ENCODE measurements around the gene RFX5. TPM values are rescaled to one million over a fixed set of nuclear protein-coding genes. Genes with fewer than 3 reads are reported as not detected.

Gene RFX5
- total and polyA plus RNA-seq, 5 donors from 2014 or later: 28.8 to 105 (median 35.3) TPM

GRCh38 chr1:151325646-151326429 lies 21.2 kb downstream of the RFX5 start:
- Mint-ChIP-seq H3K4me1 (peaks cover 14 to 60% (median 45%) of the 10 kb centered on the region in 4 donors), H3K9me3 (no peaks in the 10 kb centered on the region), H3K27me3 (peaks cover 5% of the 10 kb centered on the region), H3K36me3 (peaks cover 32% of the 10 kb centered on the region), H3K27ac (peak overlapping the region; percentile 94 to 99 (median 96)), H3K4me3 (peak overlapping the region; percentile 86 to 97 (median 95))
- ATAC-seq (ENCODE audit: low read depth in 2 of 2) (no peak), DNase-seq (no peak)
- H3K4me1 ChIP-seq (ENCODE audit: control insufficient read depth, insufficient read depth, low read length, poor library complexity, severe bottlenecking): peaks cover 38% of the 10 kb centered on the region
- peaks cover 29% of the 10 kb centered on the region for H3K36me3 ChIP-seq (ENCODE audit: control insufficient read depth, insufficient read depth, low read length)
- H3K9me3 ChIP-seq (ENCODE audit: control insufficient read depth in 2 of 2, low read length in 2 of 2): no peaks in the 10 kb centered on the region
- peak overlapping the region; percentile 94 for H3K4me3 ChIP-seq (ENCODE audit: low read depth, low read length)
- peak overlapping the region; percentile 93 for H3K27ac ChIP-seq (ENCODE audit: insufficient read depth, low read length, poor library complexity, severe bottlenecking)
- no peaks in the 10 kb centered on the region for H3K27me3 ChIP-seq (ENCODE audit: control insufficient read depth, insufficient read depth, low read length)

- Mint-ChIP-seq H3K4me1 (peaks cover 14 to 66% (median 49%) of the 10 kb centered on the region in 4 donors), H3K36me3 (peaks cover 38% of the 10 kb centered on the region), H3K27me3 (peaks cover 5% of the 10 kb centered on the region), H3K27ac (peak overlapping the region in 1 of 3 donors; percentile 99), H3K9me3 (no peaks in the 10 kb centered on the region), H3K4me3 (peak overlapping the region; percentile 35 to 97 (median 91))
- peaks cover 38% of the 10 kb centered on the region for H3K4me1 ChIP-seq (ENCODE audit: control insufficient read depth, insufficient read depth, low read length, poor library complexity, severe bottlenecking)
- no peak for ATAC-seq (ENCODE audit: low read depth in 2 of 2)
- no peak for DNase-seq
- H3K27ac ChIP-seq (ENCODE audit: insufficient read depth, low read length, poor library complexity, severe bottlenecking): peak overlapping the region; percentile 3
- peaks cover 35% of the 10 kb centered on the region for H3K36me3 ChIP-seq (ENCODE audit: control insufficient read depth, insufficient read depth, low read length)
- no peaks in the 10 kb centered on the region for H3K27me3 ChIP-seq (ENCODE audit: control insufficient read depth, insufficient read depth, low read length)
- H3K4me3 ChIP-seq (ENCODE audit: low read depth, low read length): no peak overlapping the region
- no peaks in the 10 kb centered on the region for H3K9me3 ChIP-seq (ENCODE audit: control insufficient read depth in 2 of 2, low read length in 2 of 2)
These were observed 21.8 kb downstream of the RFX5 start for GRCh38 chr1:151325231-151325630.

GRCh38 chr1:151324390-151324930 lies 22.6 kb downstream of the RFX5 start:
- H3K27me3 Mint-ChIP-seq: peaks cover 5% of the 10 kb centered on the region
- peaks cover 14 to 71% (median 51%) of the 10 kb centered on the region in 4 donors for H3K4me1 Mint-ChIP-seq
- peaks cover 38% of the 10 kb centered on the region for H3K4me1 ChIP-seq (ENCODE audit: control insufficient read depth, insufficient read depth, low read length, poor library complexity, severe bottlenecking)
- H3K27ac Mint-ChIP-seq: peak overlapping the region in 2 of 3 donors; percentile 49 to 86
- DNase-seq: no peak
- no peaks in the 10 kb centered on the region for H3K9me3 Mint-ChIP-seq
- peaks cover 39% of the 10 kb centered on the region for H3K36me3 Mint-ChIP-seq
- H3K9me3 ChIP-seq (ENCODE audit: control insufficient read depth in 2 of 2, low read length in 2 of 2): no peaks in the 10 kb centered on the region
- H3K4me3 Mint-ChIP-seq: peak overlapping the region in 3 of 4 donors; percentile 31 to 83 (median 51)
- ATAC-seq (ENCODE audit: low read depth in 2 of 2): no peak
- no peak overlapping the region for H3K27ac ChIP-seq (ENCODE audit: insufficient read depth, low read length, poor library complexity, severe bottlenecking)
- no peak overlapping the region for H3K4me3 ChIP-seq (ENCODE audit: low read depth, low read length)
- H3K27me3 ChIP-seq (ENCODE audit: control insufficient read depth, insufficient read depth, low read length): no peaks in the 10 kb centered on the region
- H3K36me3 ChIP-seq (ENCODE audit: control insufficient read depth, insufficient read depth, low read length): peaks cover 36% of the 10 kb centered on the region

DNA sequence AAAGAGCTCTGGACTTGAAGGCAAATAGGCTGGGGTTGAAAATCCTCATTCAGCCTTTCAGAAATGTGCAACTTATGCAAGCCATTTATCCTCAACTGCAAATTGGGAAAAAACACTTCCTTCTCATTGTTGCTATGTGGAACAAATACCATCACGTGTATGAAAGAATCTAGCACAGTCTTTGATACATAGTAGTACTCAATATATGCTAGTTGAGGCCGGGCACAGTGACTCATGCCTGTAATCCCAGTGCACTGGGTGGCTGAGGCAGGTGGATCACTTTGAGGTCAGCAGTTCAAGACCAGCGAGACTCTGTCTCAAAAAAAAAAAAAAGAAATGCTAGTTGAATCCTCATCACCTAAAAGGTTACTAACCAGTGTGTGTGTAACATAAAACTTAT lies 28.1 kb downstream of the RFX5 start:
- Histone ChIP-seq H3K36me3 (ENCODE audit: control insufficient read depth, insufficient read depth, low read length) (peaks cover 61% of the 10 kb centered on the region), H3K4me1 (ENCODE audit: control insufficient read depth, insufficient read depth, low read length, poor library complexity, severe bottlenecking) (peaks cover 4% of the 10 kb centered on the region), H3K27me3 (ENCODE audit: control insufficient read depth, insufficient read depth, low read length) (no peaks in the 10 kb centered on the region), H3K27ac (ENCODE audit: insufficient read depth, low read length, poor library complexity, severe bottlenecking) (no peak overlapping the region), H3K4me3 (ENCODE audit: low read depth, low read length) (no peak overlapping the region), H3K9me3 (ENCODE audit: control insufficient read depth in 2 of 2, low read length in 2 of 2) (no peaks in the 10 kb centered on the region)
- Mint-ChIP-seq H3K4me1 (peaks cover 0 to 48% (median 36%) of the 10 kb centered on the region in 4 donors), H3K27me3 (no peaks in the 10 kb centered on the region), H3K4me3 (no peak overlapping the region), H3K9me3 (no peaks in the 10 kb centered on the region), H3K27ac (no peak overlapping the region), H3K36me3 (peaks cover 47% of the 10 kb centered on the region)
- DNase-seq: no peak
- no peak for ATAC-seq (ENCODE audit: low read depth in 2 of 2)

DNA sequence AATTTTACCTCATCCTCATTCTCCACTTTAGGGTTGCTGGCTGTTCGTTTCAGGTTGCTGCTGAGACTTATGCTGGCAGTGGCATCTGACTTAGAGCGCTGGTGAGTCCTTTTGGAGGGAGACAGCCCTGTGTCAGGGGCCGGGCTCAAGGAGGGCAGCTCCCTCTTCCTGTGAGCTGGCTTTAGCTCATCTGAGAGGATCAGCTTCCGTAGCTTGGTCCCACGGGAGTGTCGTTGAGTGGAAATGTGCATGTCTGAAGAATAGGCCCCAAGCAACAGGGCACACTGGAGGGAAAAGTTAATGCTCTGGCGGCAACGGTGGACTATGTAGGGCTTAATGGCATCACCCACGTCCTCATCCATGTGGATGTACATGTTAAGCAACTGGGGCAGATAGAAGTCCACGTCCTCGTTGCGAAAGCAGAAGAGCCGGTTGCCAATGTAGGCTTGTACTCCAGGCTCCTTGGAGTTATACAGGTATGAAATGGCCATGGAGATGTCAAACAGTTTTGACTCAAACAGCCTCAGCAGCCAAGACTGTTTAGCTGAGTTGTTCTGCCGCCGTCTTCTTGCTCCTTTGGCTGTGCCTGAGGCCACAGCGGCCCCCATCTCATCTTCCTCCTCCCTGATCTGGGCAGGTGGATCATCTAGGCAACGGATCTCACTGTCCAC lies 31.4 kb downstream of the RFX5 start:
- H3K9me3 ChIP-seq (ENCODE audit: control insufficient read depth in 2 of 2, low read length in 2 of 2): no peaks in the 10 kb centered on the region
- no peaks in the 10 kb centered on the region for H3K27me3 ChIP-seq (ENCODE audit: control insufficient read depth, insufficient read depth, low read length)
- peaks cover 17% of the 10 kb centered on the region for H3K4me1 ChIP-seq (ENCODE audit: control insufficient read depth, insufficient read depth, low read length, poor library complexity, severe bottlenecking)
- H3K27ac ChIP-seq (ENCODE audit: insufficient read depth, low read length, poor library complexity, severe bottlenecking): no peak overlapping the region
- H3K36me3 Mint-ChIP-seq: peaks cover 52% of the 10 kb centered on the region
- peaks cover 11 to 63% (median 42%) of the 10 kb centered on the region in 4 donors for H3K4me1 Mint-ChIP-seq
- no peak overlapping the region for H3K4me3 ChIP-seq (ENCODE audit: low read depth, low read length)
- H3K27me3 Mint-ChIP-seq: no peaks in the 10 kb centered on the region
- no peak overlapping the region for H3K4me3 Mint-ChIP-seq
- peak overlapping the region in 2 of 3 donors; percentile 54 to 59 for H3K27ac Mint-ChIP-seq
- DNase-seq (no peak), ATAC-seq (ENCODE audit: low read depth in 2 of 2) (no peak)
- H3K36me3 ChIP-seq (ENCODE audit: control insufficient read depth, insufficient read depth, low read length): peaks cover 62% of the 10 kb centered on the region
- no peaks in the 10 kb centered on the region for H3K9me3 Mint-ChIP-seq

GRCh38 chr1:151314137-151314875 lies 32.7 kb downstream of the RFX5 start:
- H3K4me3 ChIP-seq (ENCODE audit: low read depth, low read length): no peak overlapping the region
- H3K9me3 ChIP-seq (ENCODE audit: control insufficient read depth in 2 of 2, low read length in 2 of 2): no peaks in the 10 kb centered on the region
- peaks cover 46% of the 10 kb centered on the region for H3K36me3 Mint-ChIP-seq
- no peak for ATAC-seq (ENCODE audit: low read depth in 2 of 2)
- H3K36me3 ChIP-seq (ENCODE audit: control insufficient read depth, insufficient read depth, low read length): peaks cover 64% of the 10 kb centered on the region
- H3K27me3 Mint-ChIP-seq: no peaks in the 10 kb centered on the region
- no peaks in the 10 kb centered on the region for H3K9me3 Mint-ChIP-seq
- DNase-seq: no peak
- H3K27ac Mint-ChIP-seq: peak overlapping the region; percentile 33 to 58 (median 48)
- no peaks in the 10 kb centered on the region for H3K27me3 ChIP-seq (ENCODE audit: control insufficient read depth, insufficient read depth, low read length)
- H3K4me3 Mint-ChIP-seq: no peak overlapping the region
- H3K4me1 ChIP-seq (ENCODE audit: control insufficient read depth, insufficient read depth, low read length, poor library complexity, severe bottlenecking): peaks cover 17% of the 10 kb centered on the region
- peaks cover 11 to 55% (median 36%) of the 10 kb centered on the region in 4 donors for H3K4me1 Mint-ChIP-seq
- H3K27ac ChIP-seq (ENCODE audit: insufficient read depth, low read length, poor library complexity, severe bottlenecking): no peak overlapping the region

DNA sequence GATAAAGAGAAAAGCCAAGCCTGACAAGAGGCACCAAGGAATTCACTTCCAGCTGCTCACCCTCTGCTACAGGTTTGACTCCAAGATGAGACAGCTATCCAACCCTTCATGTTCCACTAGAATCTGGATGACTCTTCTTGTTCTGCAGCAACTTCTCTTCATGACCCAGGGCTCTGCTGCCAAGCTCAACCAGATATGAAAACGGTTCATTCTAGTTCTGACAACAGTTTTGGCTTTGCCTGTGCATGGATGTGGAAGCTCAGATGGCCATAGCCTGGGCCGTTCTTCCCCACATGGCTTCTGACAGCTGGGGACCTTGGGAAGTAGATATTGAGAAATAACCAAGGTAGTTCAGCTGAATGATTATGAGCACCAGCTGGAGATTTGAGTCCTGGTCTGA lies 33.6 kb downstream of the RFX5 start:
- Histone ChIP-seq H3K27ac (ENCODE audit: insufficient read depth, low read length, poor library complexity, severe bottlenecking) (no peak overlapping the region), H3K27me3 (ENCODE audit: control insufficient read depth, insufficient read depth, low read length) (no peaks in the 10 kb centered on the region), H3K9me3 (ENCODE audit: control insufficient read depth in 2 of 2, low read length in 2 of 2) (no peaks in the 10 kb centered on the region), H3K36me3 (ENCODE audit: control insufficient read depth, insufficient read depth, low read length) (peaks cover 67% of the 10 kb centered on the region), H3K4me3 (ENCODE audit: low read depth, low read length) (no peak overlapping the region), H3K4me1 (ENCODE audit: control insufficient read depth, insufficient read depth, low read length, poor library complexity, severe bottlenecking) (peaks cover 17% of the 10 kb centered on the region)
- Mint-ChIP-seq H3K27me3 (no peaks in the 10 kb centered on the region), H3K9me3 (no peaks in the 10 kb centered on the region), H3K4me3 (no peak overlapping the region), H3K27ac (peak overlapping the region in 1 of 3 donors; percentile 83), H3K4me1 (peaks cover 11 to 52% (median 37%) of the 10 kb centered on the region in 4 donors), H3K36me3 (peaks cover 49% of the 10 kb centered on the region)
- DNase-seq: no peak
- no peak for ATAC-seq (ENCODE audit: low read depth in 2 of 2)

Measured in CD4-positive, CD25-positive, alpha-beta regulatory T cell (primary cell).